BLaER1 (cell line): ENCODE measurements around the gene LZTS2.
"Not testable (repeated sequence)": the region's sequence is repeated elsewhere in the genome, so short reads cannot be mapped to it uniquely, and the experiment has no call there.

Experiments used
- H3K27ac ChIP-seq: shearing (Covaris generic); formaldehyde crosslinking; 2 replicates; pipeline ENCODE4 v1.8.1; 2022
- H3K27me3 ChIP-seq: shearing (Covaris generic); formaldehyde crosslinking; 2 replicates; pipeline ENCODE4 v1.8.1; 2022
- H3K36me3 ChIP-seq: shearing (Covaris generic); formaldehyde crosslinking; 2 replicates; pipeline ENCODE4 v1.8.1; 2022
- H3K4me1 ChIP-seq: shearing (Covaris generic); formaldehyde crosslinking; 2 replicates; pipeline ENCODE4 v1.8.1; 2022
- H3K4me2 ChIP-seq: shearing (Covaris generic); formaldehyde crosslinking; 2 replicates; pipeline ENCODE4 v1.8.1; 2022
- H3K4me3 ChIP-seq: shearing (Covaris generic); formaldehyde crosslinking; 2 replicates; pipeline ENCODE4 v1.8.1; 2022
- H3K9ac ChIP-seq: shearing (Covaris generic); formaldehyde crosslinking; 2 replicates; pipeline ENCODE4 v1.8.1; 2022
- H3K9me3 ChIP-seq: shearing (Covaris generic); formaldehyde crosslinking; 2 replicates; pipeline ENCODE4 v1.8.1; 2022
- H4K20me1 ChIP-seq: shearing (Covaris generic); formaldehyde crosslinking; 2 replicates; pipeline ENCODE4 v1.8.1; 2022
- Cebpa-rat ChIP-seq: shearing (Covaris generic); IDR thresholded peaks from 2 replicates; pipeline ENCODE4 v1.8.1; 2022

Gene LZTS2

DNA sequence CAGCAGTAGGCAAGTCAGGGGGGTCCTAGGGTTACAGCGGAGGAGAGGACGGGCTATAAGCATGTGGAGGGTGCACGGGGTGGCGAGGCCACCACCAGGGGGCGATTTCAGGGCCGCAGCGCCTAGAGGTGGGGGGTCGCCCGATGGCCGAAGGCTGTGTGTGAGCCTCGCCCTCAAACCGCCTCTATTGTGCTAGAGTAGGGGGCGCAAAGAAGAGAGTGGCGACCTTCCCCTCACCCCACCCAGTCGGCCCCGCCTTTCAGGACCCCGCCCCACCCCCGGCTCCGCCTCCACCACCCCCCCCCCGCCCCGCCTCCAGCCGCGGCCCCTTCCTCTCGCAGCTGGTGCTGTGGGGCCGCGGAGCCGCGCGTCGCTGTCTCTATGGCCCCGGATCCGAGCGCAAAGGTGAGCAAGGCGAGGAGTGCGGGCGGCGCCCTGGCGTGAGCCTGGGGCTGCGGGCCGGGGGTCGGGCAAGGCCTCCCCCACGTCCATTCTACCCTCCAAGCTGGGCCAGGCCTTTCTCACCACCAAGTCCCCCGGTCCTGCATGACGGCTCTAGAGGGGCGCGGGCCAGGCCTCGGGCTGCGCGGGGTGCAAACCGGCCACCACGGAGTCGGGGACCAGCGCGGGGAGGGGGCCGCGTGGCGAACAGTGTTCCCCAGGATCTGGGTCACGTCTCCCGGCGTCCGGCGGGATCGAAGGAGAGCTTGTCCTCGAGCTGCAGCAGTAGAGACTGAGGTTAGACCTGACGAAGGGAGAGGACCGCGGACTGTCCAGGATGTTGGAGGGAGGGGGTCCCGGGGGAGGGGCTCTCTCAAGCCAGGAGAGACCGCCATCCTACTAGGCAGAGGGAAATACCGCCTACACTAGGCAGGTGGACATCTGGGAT lies 30.2 kb upstream of the LZTS2 start, which contains the start of gene SEMA4G:
Gene SEMA4G, plus strand, starts transcription at position 318 of the 889 bp plus-strand sequence. CDS start 3,409 bp downstream, outside the sequence.
- no peaks in the 10 kb centered on the region for H3K9me3 ChIP-seq
- no peak within 1 kb of the TSS for H3K27ac ChIP-seq
- peak within 1 kb of the TSS; percentile 100 for H3K4me2 ChIP-seq
- TF ChIP-seq Cebpa-rat: no peak
- H3K4me1 ChIP-seq: peaks cover 16% of the 10 kb centered on the region
- peak within 1 kb of the TSS; percentile 74 for H3K4me3 ChIP-seq
- peak within 1 kb of the TSS; percentile 76 for H3K9ac ChIP-seq
- peaks cover 26% of the 10 kb centered on the region for H3K36me3 ChIP-seq
- no peaks in the 10 kb centered on the region for H4K20me1 ChIP-seq
- H3K27me3 ChIP-seq: no peaks in the 10 kb centered on the region

DNA sequence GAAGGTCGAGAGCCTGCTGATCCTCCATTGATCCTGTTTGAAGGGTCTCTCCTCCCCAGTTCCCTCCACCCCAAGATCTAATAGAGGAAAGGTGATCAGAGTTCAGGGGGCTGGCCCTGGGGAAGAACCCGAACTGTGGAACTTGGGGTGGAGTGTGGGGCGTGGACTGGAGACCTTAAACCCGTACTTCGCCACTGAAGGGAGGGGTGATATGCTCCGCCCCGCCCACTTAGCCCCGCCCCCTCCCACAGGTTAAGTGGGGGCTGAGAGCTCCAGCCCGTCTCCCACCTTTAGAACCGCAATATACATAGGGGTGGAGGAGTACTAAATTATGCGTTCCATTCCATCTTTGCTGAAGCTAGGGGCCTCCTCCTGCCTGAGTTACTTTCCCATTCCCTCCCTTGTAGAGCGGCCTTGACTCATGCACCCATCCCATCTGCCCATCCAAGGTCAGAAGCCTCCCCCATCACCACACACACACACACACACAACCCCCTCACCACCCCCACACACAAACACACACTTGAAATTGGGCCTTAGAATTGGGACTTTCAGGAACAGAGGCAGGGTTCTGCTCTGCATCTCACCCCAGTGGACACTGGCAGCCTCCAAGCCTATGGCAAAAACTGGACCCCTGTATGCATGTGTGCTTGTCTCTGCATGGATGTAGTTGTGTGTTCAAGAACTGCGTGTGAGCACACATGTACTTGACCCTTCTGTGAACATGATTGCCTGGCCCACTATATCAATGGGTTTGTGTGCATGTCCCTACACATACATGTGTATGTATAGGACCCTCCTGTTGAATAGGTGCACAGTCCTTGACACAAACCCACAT lies 29.3 kb upstream of the LZTS2 start:
- peak overlapping the region; percentile 76 for H3K9ac ChIP-seq
- peaks cover 16% of the 10 kb centered on the region for H3K4me1 ChIP-seq
- no peak for TF ChIP-seq Cebpa-rat
- H3K9me3 ChIP-seq: no peaks in the 10 kb centered on the region
- H3K27ac ChIP-seq: no peak overlapping the region
- peaks cover 17% of the 10 kb centered on the region for H3K36me3 ChIP-seq
- H3K27me3 ChIP-seq: no peaks in the 10 kb centered on the region
- peak overlapping the region; percentile 74 for H3K4me3 ChIP-seq
- H4K20me1 ChIP-seq: no peaks in the 10 kb centered on the region
- H3K4me2 ChIP-seq: peak overlapping the region; percentile 100

DNA sequence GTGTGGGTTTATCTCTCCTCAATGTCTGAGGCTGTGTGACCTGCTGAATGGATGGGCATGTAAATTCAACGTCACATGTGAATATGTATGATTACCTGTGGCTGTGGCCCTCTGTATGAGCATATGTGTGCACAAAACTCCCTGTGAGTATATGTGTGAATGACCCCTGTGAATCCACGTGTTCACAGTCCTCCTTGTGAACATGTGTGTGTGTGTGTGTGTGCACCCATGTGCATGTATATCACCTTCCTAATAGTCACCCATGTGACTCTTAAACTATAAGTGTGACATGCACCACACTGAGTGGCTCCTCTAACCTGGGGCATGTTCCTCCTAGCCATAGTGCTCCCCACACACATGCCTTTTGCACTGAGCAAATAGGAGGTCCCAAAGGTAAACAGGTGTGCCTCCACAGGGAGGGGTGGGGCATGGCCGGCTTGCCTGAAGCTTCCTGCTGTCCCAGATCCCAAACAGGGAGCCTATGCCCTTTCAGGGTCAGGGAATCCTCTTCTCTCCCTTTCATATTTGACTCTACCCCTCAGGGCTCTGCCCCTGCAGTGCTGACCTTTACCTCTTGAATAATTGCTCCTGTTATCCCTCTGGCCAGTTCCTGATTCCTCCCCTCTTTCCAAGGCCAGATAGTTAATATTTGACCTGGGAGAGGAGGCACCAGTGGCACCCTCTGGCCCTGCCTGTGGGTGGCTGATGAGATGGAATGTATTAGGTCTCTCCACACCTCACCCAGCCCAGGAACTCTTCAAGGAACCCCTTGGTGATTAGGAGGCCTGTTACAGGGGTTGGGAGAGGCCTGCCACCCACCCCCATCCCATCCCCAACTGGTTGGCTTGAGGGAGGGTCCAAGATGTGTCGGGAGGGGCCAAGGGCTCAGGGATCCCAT lies 28.4 kb upstream of the LZTS2 start:
- Histone ChIP-seq H3K4me3 (no peak overlapping the region), H3K27ac (no peak overlapping the region), H3K9ac (no peak overlapping the region), H4K20me1 (no peaks in the 10 kb centered on the region), H3K36me3 (peaks cover 10% of the 10 kb centered on the region; the same call in 1 of the 2 replicates), H3K9me3 (no peaks in the 10 kb centered on the region), H3K4me1 (peaks cover 16% of the 10 kb centered on the region), H3K27me3 (no peaks in the 10 kb centered on the region), H3K4me2 (no peak overlapping the region)
- no peak for TF ChIP-seq Cebpa-rat

DNA sequence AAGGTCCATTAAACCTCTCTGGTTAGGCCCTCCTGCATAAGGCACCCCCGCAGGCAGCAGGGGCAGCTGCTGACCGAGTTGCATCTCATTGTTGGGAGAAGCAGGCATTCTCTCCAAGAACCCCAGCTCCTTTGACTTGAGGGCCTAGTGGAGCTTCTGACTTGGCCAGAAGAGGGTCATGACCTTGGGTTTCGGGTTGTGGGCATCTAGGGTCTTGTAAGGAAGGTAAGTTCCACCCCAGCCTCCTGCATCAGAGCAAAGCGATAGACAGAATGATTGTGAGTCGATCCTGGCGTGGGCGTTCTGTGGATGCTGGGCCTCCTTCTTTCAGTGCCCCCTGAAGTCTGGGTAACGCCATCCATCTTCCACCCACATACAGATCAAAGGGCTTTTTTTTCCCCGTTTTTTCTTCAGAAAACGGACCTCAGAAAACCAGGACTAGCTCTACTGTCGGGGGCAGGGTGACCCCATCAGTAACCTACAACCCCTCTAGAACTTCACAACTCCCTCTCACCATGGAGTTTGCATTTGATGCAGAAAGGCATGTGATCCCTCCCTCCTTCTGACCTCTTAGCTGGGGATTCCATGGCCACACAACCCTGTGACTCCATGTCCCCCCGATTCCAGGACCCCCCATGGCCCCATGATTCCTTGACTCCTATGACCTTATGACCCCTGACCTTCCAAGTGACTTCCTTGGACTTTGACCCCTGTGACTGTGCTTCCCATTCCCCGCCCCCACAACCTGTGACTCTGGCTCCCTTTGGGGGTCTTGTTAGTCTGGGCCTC lies 27.3 kb upstream of the LZTS2 start:
- H3K9me3 ChIP-seq: no peaks in the 10 kb centered on the region
- H3K4me3 ChIP-seq: no peak overlapping the region
- TF ChIP-seq Cebpa-rat: no peak
- peaks cover 3% of the 10 kb centered on the region; the same call in 1 of the 2 replicates for H4K20me1 ChIP-seq
- peaks cover 2% of the 10 kb centered on the region; the same call in 1 of the 2 replicates for H3K36me3 ChIP-seq
- H3K9ac ChIP-seq: no peak overlapping the region
- H3K4me2 ChIP-seq: no peak overlapping the region
- peaks cover 16% of the 10 kb centered on the region for H3K4me1 ChIP-seq
- no peaks in the 10 kb centered on the region for H3K27me3 ChIP-seq
- no peak overlapping the region for H3K27ac ChIP-seq

DNA sequence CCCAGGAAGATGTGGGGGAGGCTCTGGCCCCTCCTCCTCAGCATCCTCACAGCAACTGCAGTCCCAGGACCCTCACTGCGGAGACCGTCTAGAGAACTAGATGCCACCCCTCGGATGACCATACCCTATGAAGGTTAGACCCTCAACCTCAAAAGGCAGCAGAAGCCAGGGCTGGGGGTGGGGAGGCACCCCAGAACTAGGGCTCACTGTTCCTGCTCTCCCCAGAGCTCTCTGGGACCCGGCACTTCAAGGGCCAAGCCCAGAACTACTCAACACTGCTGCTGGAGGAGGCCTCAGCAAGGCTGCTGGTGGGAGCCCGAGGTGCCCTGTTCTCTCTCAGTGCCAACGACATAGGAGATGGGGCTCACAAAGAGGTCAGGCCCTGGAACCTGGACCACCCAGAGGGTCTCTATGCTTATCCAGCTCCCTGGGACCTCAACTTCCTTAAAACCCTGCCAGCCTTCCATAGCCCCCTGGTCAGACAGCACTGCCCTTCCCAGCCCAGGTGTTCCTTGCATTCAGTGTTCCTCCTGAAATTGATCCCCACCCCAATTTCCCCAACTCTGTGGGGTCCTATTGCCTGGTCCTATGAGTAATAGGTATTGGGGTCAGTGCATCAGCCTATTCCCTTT lies 26.6 kb upstream of the LZTS2 start:
- Histone ChIP-seq H4K20me1 (peaks cover 10% of the 10 kb centered on the region), H3K9ac (no peak overlapping the region), H3K27ac (no peak overlapping the region), H3K4me2 (no peak overlapping the region), H3K27me3 (no peaks in the 10 kb centered on the region), H3K9me3 (no peaks in the 10 kb centered on the region), H3K4me3 (no peak overlapping the region), H3K4me1 (peaks cover 16% of the 10 kb centered on the region), H3K36me3 (peaks cover 8% of the 10 kb centered on the region; the same call in 1 of the 2 replicates)
- TF ChIP-seq Cebpa-rat: no peak

DNA sequence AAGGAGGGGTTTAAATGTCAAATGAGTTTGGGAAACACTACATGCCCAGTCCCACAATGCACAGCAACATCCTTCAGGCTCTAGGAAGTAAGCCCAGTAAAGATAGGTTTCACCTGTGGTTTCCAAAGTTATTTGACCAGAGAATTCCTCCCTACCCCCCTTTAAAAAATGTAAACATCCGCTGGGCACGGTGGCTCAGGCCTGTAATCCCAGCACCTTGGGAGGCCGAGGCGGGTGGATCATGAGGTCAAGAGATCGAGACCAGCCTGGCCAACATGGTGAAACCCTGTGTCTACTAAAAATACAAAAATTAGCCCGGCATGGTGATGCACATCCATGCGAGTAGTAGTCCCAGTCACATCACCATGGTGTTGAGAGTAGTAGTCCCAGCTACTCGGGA lies 24.2 kb upstream of the LZTS2 start:
- H3K4me1 ChIP-seq, H3K4me3 ChIP-seq, H3K9me3 ChIP-seq, H3K27me3 ChIP-seq, H3K4me2 ChIP-seq, H3K9ac ChIP-seq, H4K20me1 ChIP-seq, H3K27ac ChIP-seq: not testable (repeated sequence)
- H3K36me3 ChIP-seq: peaks cover 31% of the 10 kb centered on the region

DNA sequence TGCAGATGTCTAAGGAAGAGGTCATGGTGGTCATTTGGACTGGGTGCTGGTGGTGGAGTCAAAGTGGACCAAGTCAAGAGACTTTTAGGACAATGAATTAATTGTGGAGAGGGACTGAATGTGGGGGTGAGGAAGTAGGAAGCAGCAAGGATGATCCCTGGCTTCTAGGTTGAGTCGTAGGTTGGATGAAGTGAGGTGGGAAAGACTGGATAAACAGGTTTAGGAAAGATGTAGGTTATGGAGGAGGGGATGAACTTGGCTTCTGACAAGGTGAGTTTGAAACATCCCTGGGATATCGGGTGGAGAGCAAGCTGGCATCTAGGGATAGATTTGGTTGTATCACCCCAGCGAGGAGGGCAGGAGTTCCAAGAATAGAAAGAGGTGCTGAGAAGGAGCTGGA lies 22.7 kb upstream of the LZTS2 start:
- no peaks in the 10 kb centered on the region for H3K27me3 ChIP-seq
- H3K27ac ChIP-seq: no peak overlapping the region
- H3K4me3 ChIP-seq: no peak overlapping the region
- peaks cover 10% of the 10 kb centered on the region for H4K20me1 ChIP-seq
- H3K36me3 ChIP-seq: peaks cover 46% of the 10 kb centered on the region
- H3K9ac ChIP-seq: no peak overlapping the region
- no peaks in the 10 kb centered on the region for H3K4me1 ChIP-seq
- no peak overlapping the region for H3K4me2 ChIP-seq
- H3K9me3 ChIP-seq: no peaks in the 10 kb centered on the region
- no peak for TF ChIP-seq Cebpa-rat

DNA sequence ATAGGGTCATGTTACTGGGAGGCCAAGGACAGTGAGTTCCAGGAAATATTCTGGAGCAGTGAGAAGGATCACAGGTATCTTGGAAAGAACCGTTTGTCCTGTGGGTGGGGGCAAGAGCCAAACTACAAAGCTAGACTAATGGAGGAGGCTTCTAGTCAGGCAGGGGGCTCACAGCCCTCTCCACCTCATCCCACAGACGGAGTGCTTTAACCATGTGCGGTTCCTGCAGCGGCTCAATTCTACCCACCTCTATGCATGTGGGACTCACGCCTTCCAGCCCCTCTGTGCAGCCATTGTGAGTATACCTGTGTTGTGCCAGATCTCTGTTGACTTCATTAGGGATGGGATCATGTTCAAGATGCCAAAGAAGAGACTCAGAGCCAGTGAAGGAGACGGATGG lies 22.2 kb upstream of the LZTS2 start:
- H3K27ac ChIP-seq: no peak overlapping the region
- no peaks in the 10 kb centered on the region for H3K9me3 ChIP-seq
- peaks cover 51% of the 10 kb centered on the region for H3K36me3 ChIP-seq
- H3K4me2 ChIP-seq: no peak overlapping the region
- H3K27me3 ChIP-seq: no peaks in the 10 kb centered on the region
- H3K9ac ChIP-seq: no peak overlapping the region
- H3K4me1 ChIP-seq: no peaks in the 10 kb centered on the region
- no peak overlapping the region for H3K4me3 ChIP-seq
- peaks cover 10% of the 10 kb centered on the region for H4K20me1 ChIP-seq
- TF ChIP-seq Cebpa-rat: no peak
